Peyer's patch (tissue), 4 donors: ENCODE results near the gene CDC20.
A peak's percentile ranks its signal among the peaks of the same experiment; 100 is the strongest.

Source experiments
- POLR2A ChIP-seq, 2 donors: fragments of 450-650 bp; IDR thresholded peaks; one replicate each; pipeline ENCODE4 v1.5.1; 2017; ENCODE audit warnings: antibody characterized with exemption in 2 of 2, mild to moderate bottlenecking in 2 of 2, moderate library complexity in 2 of 2
- TF ChIP-seq, protein P1 (sequence below), 6 experiments: fragments of 450-650 bp in 4 of 6; fragments of 200-600 bp in 2 of 6; sonication (generic) in 1 of 6; IDR thresholded peaks; one replicate each; pipeline ENCODE4 v1.5.1; 2017 to 2019; ENCODE audit warnings: antibody characterized with exemption in 6 of 6, mild to moderate bottlenecking in 3 of 6, moderate library complexity in 1 of 6

- TF ChIP-seq, protein P1, sequence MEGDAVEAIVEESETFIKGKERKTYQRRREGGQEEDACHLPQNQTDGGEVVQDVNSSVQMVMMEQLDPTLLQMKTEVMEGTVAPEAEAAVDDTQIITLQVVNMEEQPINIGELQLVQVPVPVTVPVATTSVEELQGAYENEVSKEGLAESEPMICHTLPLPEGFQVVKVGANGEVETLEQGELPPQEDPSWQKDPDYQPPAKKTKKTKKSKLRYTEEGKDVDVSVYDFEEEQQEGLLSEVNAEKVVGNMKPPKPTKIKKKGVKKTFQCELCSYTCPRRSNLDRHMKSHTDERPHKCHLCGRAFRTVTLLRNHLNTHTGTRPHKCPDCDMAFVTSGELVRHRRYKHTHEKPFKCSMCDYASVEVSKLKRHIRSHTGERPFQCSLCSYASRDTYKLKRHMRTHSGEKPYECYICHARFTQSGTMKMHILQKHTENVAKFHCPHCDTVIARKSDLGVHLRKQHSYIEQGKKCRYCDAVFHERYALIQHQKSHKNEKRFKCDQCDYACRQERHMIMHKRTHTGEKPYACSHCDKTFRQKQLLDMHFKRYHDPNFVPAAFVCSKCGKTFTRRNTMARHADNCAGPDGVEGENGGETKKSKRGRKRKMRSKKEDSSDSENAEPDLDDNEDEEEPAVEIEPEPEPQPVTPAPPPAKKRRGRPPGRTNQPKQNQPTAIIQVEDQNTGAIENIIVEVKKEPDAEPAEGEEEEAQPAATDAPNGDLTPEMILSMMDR (IDR thresholded peaks at IDR 0.05), result peak in 3 of 6 experiments; percentile 3 to 38 (median 21)
- peak; percentile 83 to 85 for TF ChIP-seq POLR2A (IDR thresholded peaks at IDR 0.05)
Observed at GRCh38 chr1:43367904-43368645, 9.3 kb downstream of the CDC20 start, which contains the start of gene ELOVL1.
